Coronary artery (tissue), 2 donors: Measurements from ENCODE around the gene SUCLG2.

Source experiments
- DNase-seq: peaks from one replicate; pipeline ENCODE4 v3.0.0-alpha.2; 2017; ENCODE audit warnings: low spot score
- H3K27ac ChIP-seq, 2 donors: fragments of 200-600 bp; sonication (generic); one replicate each; pipeline ENCODE4 v1.5.1; 2016 to 2019
- H3K4me3 ChIP-seq: fragments of 200-600 bp; sonication (generic); 2 replicates; pipeline ENCODE4 v1.5.1; 2016; ENCODE audit warnings: mild to moderate bottlenecking, moderate library complexity
- CTCF ChIP-seq: fragments of 200-600 bp; sonication (generic); IDR thresholded peaks from one replicate; pipeline ENCODE4 v1.5.1; 2019; ENCODE audit warnings: antibody characterized with exemption

The SUCLG2 gene

GRCh38 chr3:67635257-67635656 is 19.2 kb downstream of the SUCLG2 start:
- no peak for DNase-seq
- no peak for TF ChIP-seq CTCF
- H3K4me3 ChIP-seq, result no peak overlapping the region
- H3K27ac ChIP-seq, result no peak overlapping the region

GRCh38 chr3:67630666-67631362 is 23.6 kb downstream of the SUCLG2 start:
- H3K4me3 ChIP-seq, result no peak overlapping the region
- H3K27ac ChIP-seq, result no peak overlapping the region
- TF ChIP-seq CTCF, result no peak
- no peak for DNase-seq

- no peak overlapping the region for H3K27ac ChIP-seq
- H3K4me3 ChIP-seq, result no peak overlapping the region
- no peak for TF ChIP-seq CTCF
- DNase-seq, result no peak
Observed at GRCh38 chr3:67624687-67625086, 29.7 kb downstream of the SUCLG2 start.

GRCh38 chr3:67624078-67624477 is 30.3 kb downstream of the SUCLG2 start:
- no peak overlapping the region for H3K27ac ChIP-seq
- TF ChIP-seq CTCF, result no peak
- H3K4me3 ChIP-seq, result no peak overlapping the region
- no peak for DNase-seq

- no peak for DNase-seq
- no peak for TF ChIP-seq CTCF
- Histone ChIP-seq H3K27ac (no peak overlapping the region), H3K4me3 (no peak overlapping the region)
Observed at GRCh38 chr3:67622652-67623051, 31.8 kb downstream of the SUCLG2 start.

GRCh38 chr3:67620869-67621268 is 33.5 kb downstream of the SUCLG2 start:
- DNase-seq, result no peak
- Histone ChIP-seq H3K27ac (no peak overlapping the region), H3K4me3 (no peak overlapping the region)
- TF ChIP-seq CTCF, result no peak

GRCh38 chr3:67619991-67620390 is 34.4 kb downstream of the SUCLG2 start:
- Histone ChIP-seq H3K27ac (no peak overlapping the region), H3K4me3 (no peak overlapping the region)
- no peak for DNase-seq
- TF ChIP-seq CTCF, result no peak
